SH-SY5Y (cell line): ENCODE measurements around the gene LRRC8B.

Experiments used
- GATA2 ChIP-seq: IDR thresholded peaks from 2 replicates; pipeline ENCODE4 v1.6.1; 2011; ENCODE audit warnings: mild to moderate bottlenecking, low read depth, low read length
- GATA3 ChIP-seq: IDR thresholded peaks from 2 replicates; pipeline ENCODE4 v1.6.1; 2011; ENCODE audit warnings: low read depth, mild to moderate bottlenecking, low read length, moderate library complexity

LRRC8B gene

DNA sequence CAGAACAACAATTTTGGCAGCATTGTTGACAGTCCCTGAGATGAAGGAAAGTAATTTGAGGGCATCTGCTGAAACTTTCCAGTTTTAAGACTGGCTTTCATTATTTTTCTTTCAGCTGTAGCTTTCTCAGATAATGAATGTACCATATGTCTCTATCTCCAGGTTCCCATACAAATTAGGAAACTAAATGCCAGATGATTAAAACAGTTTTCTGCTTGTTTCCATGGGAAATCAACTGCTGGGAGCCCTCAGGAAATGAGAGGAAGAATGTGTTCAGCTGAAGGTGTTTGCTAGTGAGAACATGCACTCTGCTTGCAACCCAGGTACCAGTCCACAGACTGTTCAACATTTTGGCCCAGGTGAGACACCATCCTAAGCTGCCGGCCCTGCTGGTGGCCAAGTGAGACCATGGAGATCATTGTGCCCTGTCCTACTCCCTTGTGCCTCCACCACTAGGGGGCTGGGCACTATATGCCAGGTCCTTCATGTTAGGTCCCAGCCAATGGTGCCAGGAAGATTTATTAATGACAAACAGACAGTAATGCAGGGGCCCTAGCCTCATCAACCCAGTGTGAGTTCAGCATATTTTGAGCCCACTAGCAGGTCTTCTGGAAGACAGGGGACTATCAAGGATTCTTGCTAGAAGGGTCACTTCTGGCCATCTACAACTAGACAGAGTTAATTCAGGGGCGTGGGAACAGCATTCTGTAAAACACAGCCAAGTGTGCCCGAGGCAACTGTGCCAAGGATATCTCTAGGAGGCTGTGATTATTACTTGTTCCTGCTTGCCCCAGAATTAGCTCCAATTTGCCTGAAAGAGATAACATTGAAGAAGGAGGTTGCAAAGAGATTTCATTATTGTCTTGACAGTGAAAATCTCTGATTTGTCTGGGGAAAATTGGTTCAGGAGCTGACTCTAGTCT, 91.3 kb downstream of the LRRC8B start:
- no peak for TF ChIP-seq GATA2
- TF ChIP-seq GATA3: no peak

DNA sequence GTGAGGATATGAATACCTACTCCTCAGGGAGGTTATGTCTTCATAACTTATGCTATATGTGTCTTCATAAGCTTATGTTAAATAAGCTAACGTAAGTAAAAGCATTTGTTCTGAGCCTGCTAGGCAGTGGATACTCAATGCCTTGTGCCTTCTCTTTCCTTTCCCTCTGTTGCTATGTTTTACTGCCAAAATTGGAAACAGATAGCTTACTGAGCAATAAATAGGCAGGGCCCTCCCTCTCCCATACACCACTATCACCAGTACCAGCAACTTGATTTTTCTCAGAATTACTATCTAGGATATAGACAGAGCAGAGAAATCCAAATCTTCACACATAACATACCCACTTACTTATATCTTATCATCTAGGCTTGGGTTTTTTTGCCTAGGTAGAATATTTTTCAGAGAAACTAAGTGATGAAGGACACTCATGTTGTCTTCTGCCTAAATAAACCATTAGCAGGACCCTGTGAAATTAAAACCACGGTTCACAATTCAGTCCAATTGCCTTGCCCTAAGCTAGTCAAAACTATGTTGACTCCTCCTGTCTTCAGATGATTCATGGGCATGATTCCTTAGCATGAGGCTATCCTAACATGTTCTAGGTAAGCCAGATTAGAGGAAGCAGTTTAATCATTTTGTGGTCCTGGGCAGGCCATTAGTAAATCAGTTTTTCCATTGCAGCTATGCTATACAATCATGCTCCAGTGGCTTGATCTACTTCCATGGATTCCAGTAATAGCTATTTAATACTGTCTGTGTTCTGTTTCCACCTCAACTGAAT, 92.4 kb downstream of the LRRC8B start:
- TF ChIP-seq GATA3 (no peak), GATA2 (no peak)

GRCh38 chr1:89620664-89621063, 96.0 kb downstream of the LRRC8B start:
- TF ChIP-seq GATA2 (no peak), GATA3 (no peak)

GRCh38 chr1:89622895-89623294, 98.3 kb downstream of the LRRC8B start:
- TF ChIP-seq GATA2: no peak
- no peak for TF ChIP-seq GATA3

GRCh38 chr1:89624314-89624713, 99.7 kb downstream of the LRRC8B start:
- TF ChIP-seq GATA3: no peak
- TF ChIP-seq GATA2: no peak

DNA sequence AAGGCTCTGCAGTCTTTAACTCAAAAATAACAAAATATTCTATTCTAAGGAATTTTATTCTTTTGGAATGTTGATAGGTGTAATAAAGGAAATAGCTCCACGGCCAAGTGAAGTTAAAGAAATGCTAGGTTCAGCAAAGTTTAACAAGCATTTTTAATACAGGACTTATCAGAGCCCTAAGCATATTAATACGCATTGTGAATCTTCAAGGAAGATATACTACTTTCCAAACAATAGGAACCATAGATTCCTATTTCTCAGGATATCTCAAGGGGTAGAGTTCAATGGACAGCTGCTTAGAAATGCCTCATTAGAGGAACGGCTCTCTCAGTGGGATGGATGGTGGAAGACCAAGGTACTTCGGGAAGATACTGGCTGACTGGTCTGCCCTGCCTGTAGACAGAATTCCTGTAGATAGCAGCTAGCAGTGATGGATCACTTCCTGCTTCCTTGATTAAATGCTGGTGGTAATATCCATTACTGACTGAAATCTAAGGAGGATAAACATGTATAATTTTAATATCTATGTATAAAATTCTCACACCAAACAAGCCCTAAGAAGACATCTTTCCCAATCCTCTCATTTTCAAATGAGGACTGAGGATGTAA, 100.2 kb downstream of the LRRC8B start:
- TF ChIP-seq GATA2 (no peak), GATA3 (no peak)

GRCh38 chr1:89627596-89627962, 103.0 kb downstream of the LRRC8B start:
- TF ChIP-seq GATA2: no peak
- no peak for TF ChIP-seq GATA3

- no peak for TF ChIP-seq GATA3
- no peak for TF ChIP-seq GATA2
These were observed 104.5 kb downstream of the LRRC8B start for GRCh38 chr1:89629146-89629545.

GRCh38 chr1:89630048-89630447, 105.4 kb downstream of the LRRC8B start:
- TF ChIP-seq GATA2 (no peak), GATA3 (no peak)

DNA sequence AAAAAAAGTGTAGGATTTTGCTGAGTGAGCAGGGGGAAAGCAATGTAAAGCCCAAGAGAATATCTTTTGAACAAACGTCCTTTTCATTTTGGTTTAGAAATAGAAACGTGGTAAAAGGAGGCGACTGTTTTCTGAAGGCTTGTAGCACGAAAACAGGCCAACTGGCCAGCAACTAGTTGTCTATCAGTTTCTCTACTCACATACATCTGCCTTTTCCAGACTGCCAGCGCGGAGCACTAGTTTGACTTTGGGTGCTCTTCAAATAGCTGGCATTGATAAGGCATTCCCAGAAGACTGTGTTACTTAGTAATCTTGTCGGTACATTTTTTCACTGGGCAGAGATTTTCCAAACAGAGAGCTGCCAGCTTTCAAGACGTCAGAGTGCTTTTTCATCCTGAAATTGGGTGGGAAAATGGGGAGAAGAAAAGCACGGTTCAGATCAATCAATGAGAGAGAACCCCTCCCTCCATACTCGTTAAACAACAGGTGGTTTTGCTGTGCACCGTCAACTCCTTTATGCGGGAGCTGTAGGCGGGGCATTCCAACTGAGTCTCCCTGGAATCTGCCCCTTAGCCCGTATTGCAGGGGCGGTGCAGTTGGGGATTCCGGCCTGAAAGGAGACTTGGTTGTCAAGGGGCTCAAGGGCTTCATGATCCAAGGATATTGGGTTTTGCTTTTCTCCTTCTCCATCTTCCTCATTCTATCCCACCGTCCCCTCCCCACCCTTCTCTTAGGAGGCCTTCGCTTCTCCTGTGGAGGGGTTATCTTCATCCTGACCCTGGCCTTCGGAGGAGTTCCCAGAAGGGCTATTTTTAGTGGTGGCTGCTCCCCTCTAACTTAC, 107.4 kb downstream of the LRRC8B start:
- TF ChIP-seq GATA2 (no peak), GATA3 (no peak)

DNA sequence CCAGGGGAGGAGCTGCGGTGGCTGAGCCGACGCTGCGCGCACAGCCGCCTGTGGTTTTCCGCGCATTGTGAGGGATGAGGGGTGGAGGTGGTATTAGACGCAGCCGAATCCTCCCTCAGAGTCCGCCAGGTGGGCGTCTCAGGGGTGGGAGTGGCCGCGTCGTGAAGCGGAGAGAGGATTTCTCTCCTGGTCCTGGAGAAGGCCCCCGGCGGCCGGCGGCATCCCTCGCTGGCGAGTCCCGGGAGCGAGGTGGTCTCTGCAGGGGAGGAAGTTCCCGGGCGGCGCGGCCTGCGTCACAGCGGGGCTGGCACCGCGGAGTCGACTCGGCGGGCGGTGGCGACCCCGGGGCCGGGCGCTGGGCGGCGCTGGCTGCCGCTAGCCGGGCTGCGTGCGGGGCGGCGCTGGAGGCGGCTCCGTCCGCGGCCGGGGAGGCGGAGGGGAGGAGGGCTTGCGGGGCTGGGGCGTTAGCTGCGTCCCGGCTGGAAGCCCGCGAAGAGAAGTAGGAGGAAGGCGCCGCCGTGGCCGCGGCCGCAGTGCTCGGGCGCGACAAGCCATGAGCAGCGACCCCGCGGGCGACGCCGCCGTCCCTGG, 108.1 kb downstream of the LRRC8B start, which contains the start of gene LRRC8C:
Gene LRRC8C (plus strand): TSS at position 464 of the 591 bp plus-strand sequence. CDS start 53,354 bp downstream, outside the sequence.
- no peak for TF ChIP-seq GATA3
- no peak for TF ChIP-seq GATA2

DNA sequence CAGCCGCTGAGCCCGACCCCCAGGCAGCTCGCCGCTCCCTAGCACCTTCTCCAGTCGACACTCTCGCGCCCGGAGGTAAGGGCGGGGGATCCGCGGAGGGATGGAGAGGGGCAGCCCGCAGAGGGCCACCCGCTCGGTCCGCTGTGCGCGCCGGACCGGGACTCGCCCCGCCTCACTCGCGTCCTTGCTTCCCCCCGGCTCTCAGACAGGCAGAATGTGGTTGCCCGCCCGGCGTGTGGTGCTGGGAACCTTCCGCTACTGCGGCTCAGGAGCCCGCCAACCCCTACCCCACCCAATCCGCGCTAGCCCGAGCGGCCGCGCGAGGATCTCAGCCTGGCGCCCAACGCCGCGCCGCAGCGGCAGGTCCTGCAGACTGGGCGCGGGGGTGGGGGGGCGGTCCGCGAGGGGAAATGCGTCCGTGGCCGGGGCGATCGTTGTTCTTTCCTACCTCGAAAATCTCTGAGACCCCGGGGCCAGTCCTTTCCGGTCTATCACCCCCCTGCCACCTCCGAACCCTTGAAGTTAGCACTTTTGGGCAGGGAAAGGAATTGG, 108.7 kb downstream of the LRRC8B start:
- TF ChIP-seq GATA2: no peak
